ENCODE measurements around the gene PGA5. TPM values are rescaled to one million over a fixed set of nuclear protein-coding genes. Genes with fewer than 3 reads are reported as not detected.

Gene PGA5
- total RNA-seq, 4 donors from 2014 or later = 0.54 TPM; not detected in 3

GRCh38 chr11:61279934-61280659 is 39.1 kb downstream of the PGA5 start:
- Histone ChIP-seq H3K36me3 (no peaks in the 10 kb centered on the region), H3K4me3 (no peak overlapping the region), H3K27me3 (peaks cover 25% of the 10 kb centered on the region), H3K4me1 (peaks cover 0 to 11% (median 0%) of the 10 kb centered on the region in 3 donors), H3K27ac (no peak overlapping the region), H3K9me3 (no peaks in the 10 kb centered on the region)
- WGBS, 2 donors (ENCODE audit: low coverage in 1 of 2) = 82 to 89% methylated on average over 6 to 9 of the region's 12 CpGs
- TF ChIP-seq CTCF (IDR thresholded peaks at IDR 0.05) (no peak), POLR2AphosphoS5 (IDR thresholded peaks at IDR 0.05) (no peak), EP300 (IDR thresholded peaks at IDR 0.05) (no peak), POLR2A (IDR thresholded peaks at IDR 0.05) (no peak)
- ATAC-seq = no peak

- no peak for ATAC-seq
- Histone ChIP-seq H3K36me3 (peaks cover 0 to 5% of the 10 kb centered on the region in 2 donors), H3K9me3 (no peaks in the 10 kb centered on the region), H3K4me3 (no peak overlapping the region), H3K27me3 (peaks cover 25% of the 10 kb centered on the region), H3K4me1 (peaks cover 0 to 11% (median 0%) of the 10 kb centered on the region in 3 donors), H3K27ac (no peak overlapping the region)
- no peak for TF ChIP-seq EP300 (IDR thresholded peaks at IDR 0.05)
- TF ChIP-seq POLR2AphosphoS5 (IDR thresholded peaks at IDR 0.05) = no peak
- no peak for TF ChIP-seq CTCF (IDR thresholded peaks at IDR 0.05)
- no peak for TF ChIP-seq POLR2A (IDR thresholded peaks at IDR 0.05)
- 78 to 82% methylated on average over 8 to 9 of the region's 20 CpGs for WGBS, 2 donors (ENCODE audit: low coverage in 1 of 2)
Observed at GRCh38 chr11:61280883-61281580, 40.1 kb downstream of the PGA5 start.

GRCh38 chr11:61281581-61282250 is 40.7 kb downstream of the PGA5 start:
- no peaks in the 10 kb centered on the region for H3K9me3 ChIP-seq
- H3K36me3 ChIP-seq = peaks cover 0 to 5% of the 10 kb centered on the region in 2 donors
- peak; percentile 39 for ATAC-seq
- no peak overlapping the region for H3K27ac ChIP-seq
- 39 to 61% methylated on average over 5 to 24 of the region's 35 CpGs for WGBS, 2 donors (ENCODE audit: low coverage in 1 of 2)
- H3K4me1 ChIP-seq = peaks cover 0 to 11% (median 0%) of the 10 kb centered on the region in 3 donors
- TF ChIP-seq EP300 (IDR thresholded peaks at IDR 0.05) (no peak), POLR2AphosphoS5 (IDR thresholded peaks at IDR 0.05) (no peak), CTCF (IDR thresholded peaks at IDR 0.05) (no peak)
- H3K4me3 ChIP-seq = no peak overlapping the region
- H3K27me3 ChIP-seq = peaks cover 25% of the 10 kb centered on the region

GRCh38 chr11:61283613-61284012 is 42.6 kb downstream of the PGA5 start:
- no peaks in the 10 kb centered on the region for H3K9me3 ChIP-seq
- peaks cover 0 to 5% of the 10 kb centered on the region in 2 donors for H3K36me3 ChIP-seq
- 88 to 100% methylated on average over 2 to 4 of the region's 4 CpGs for WGBS, 2 donors (ENCODE audit: low coverage in 1 of 2)
- H3K27me3 ChIP-seq = peaks cover 23% of the 10 kb centered on the region
- no peak overlapping the region for H3K27ac ChIP-seq
- H3K4me3 ChIP-seq = no peak overlapping the region
- ATAC-seq = no peak
- no peak for TF ChIP-seq CTCF (IDR thresholded peaks at IDR 0.05)
- TF ChIP-seq POLR2A (IDR thresholded peaks at IDR 0.05) = no peak
- no peak for TF ChIP-seq POLR2AphosphoS5 (IDR thresholded peaks at IDR 0.05)
- no peak for TF ChIP-seq EP300 (IDR thresholded peaks at IDR 0.05)
- H3K4me1 ChIP-seq = peaks cover 0 to 11% (median 0%) of the 10 kb centered on the region in 3 donors

All from gastroesophageal sphincter (tissue), 4 donors.